ENCODE measurements around the gene SULF2.

Gene SULF2

GRCh38 chr20:47736570-47737152, 48.6 kb downstream of the SULF2 start:
- DNase-seq (ENCODE audit: low read depth in 1 of 2, low spot score in 1 of 2), result no peak
- Histone ChIP-seq H3K27ac (replicated peaks) (peak overlapping the region; percentile 57), H3K27me3 (ENCODE audit: insufficient read depth, poor library complexity, severe bottlenecking) (no peaks in the 10 kb centered on the region), H3K4me3 (replicated peaks; ENCODE audit: insufficient read depth, low read length) (no peak overlapping the region)
- TF ChIP-seq GABPA (IDR thresholded peaks at IDR 0.05; ENCODE audit: low read depth), result no peak

DNA sequence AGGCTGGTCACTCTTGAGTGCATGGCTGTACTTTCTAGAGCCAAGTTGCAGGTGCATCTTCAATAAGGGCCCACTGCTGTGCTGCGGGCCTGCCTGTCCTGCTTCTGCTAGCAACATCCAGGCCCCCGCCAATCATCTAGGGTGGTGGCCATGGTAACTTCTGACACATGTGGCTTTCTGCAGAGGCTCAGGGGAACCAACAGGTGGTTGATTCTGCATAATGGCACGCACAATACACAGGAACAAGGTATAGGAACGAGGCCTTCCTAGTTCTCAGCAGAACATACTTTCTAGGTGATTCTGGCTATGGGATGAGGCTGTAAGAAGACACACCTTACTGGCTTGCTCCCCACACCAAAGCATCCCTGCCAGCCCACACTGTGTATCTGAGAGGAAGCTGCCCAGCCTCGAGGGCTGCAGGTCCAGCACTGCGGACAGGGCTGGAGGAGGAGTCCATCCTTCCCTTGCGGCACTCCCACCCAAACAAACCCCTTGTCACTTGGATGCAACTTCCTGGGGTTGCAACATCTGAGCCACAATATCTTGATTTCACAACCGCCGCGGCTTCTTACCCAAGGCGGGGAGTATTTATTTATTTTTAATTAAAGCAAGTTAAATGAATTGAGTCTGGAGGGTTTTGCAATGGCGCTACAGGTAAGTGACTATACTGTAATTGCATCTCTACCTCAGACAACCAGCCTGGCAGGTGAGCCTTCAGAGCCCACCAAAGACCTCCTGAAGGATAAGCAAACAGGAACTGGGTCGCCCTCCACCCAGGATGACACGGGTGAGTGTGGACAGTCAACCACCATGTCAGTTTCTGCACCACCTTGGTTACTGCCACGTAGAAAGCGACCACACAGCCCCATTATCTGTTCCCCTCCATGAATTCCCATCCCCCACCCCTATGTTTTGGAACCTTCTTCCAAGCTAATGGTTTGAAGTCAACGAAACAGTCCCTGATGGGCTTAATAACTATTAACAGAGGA, 49.6 kb downstream of the SULF2 start:
- Histone ChIP-seq H3K27me3 (ENCODE audit: insufficient read depth, poor library complexity, severe bottlenecking) (no peaks in the 10 kb centered on the region), H3K4me3 (replicated peaks; ENCODE audit: insufficient read depth, low read length) (no peak overlapping the region), H3K27ac (replicated peaks) (peak overlapping the region; percentile 57)
- TF ChIP-seq REST (IDR thresholded peaks at IDR 0.05; ENCODE audit: insufficient replicate concordance, low read depth) (peak; percentile 90), CTCF (IDR thresholded peaks at IDR 0.05; ENCODE audit: insufficient read depth, low read length) (no peak), SPI1 (IDR thresholded peaks at IDR 0.05; ENCODE audit: borderline replicate concordance, low read depth) (0 out of 2 replicates have a peak, but pooled peaks have one; percentile 11), GABPA (IDR thresholded peaks at IDR 0.05; ENCODE audit: low read depth) (0 out of 2 replicates have a peak, but pooled peaks have one; percentile 21), POLR2AphosphoS5 (IDR thresholded peaks at IDR 0.05; ENCODE audit: low read depth) (peak; percentile 81)
- peak; percentile 89 to 97 for DNase-seq (ENCODE audit: low read depth in 1 of 2, low spot score in 1 of 2)

DNA sequence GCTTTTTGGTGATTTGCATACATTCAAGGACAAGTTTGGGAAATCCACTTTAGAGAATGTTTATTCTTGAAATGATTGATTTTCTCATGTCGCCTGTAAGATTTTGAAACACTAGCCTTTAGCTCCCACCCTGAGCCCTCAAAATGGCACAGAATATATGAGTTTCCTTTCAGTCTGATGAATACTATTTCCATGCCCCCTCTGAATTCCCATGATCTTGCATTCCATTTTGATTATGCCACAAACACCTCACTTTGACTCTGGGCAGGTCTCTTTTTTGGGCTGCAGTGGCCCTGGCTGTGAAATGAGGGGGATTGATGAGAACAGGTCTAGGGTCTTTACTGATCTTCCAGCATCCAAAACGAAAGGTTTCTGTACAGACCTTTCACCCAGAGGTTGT, 50.4 kb downstream of the SULF2 start:
- no peaks in the 10 kb centered on the region for H3K27me3 ChIP-seq (ENCODE audit: insufficient read depth, poor library complexity, severe bottlenecking)
- H3K4me3 ChIP-seq (replicated peaks; ENCODE audit: insufficient read depth, low read length), result no peak overlapping the region
- H3K27ac ChIP-seq (replicated peaks), result peak overlapping the region; percentile 57
- no peak for TF ChIP-seq REST (IDR thresholded peaks at IDR 0.05; ENCODE audit: insufficient replicate concordance, low read depth)
- TF ChIP-seq POLR2AphosphoS5 (IDR thresholded peaks at IDR 0.05; ENCODE audit: low read depth), result no peak
- no peak for DNase-seq (ENCODE audit: low read depth in 1 of 2, low spot score in 1 of 2)

DNA sequence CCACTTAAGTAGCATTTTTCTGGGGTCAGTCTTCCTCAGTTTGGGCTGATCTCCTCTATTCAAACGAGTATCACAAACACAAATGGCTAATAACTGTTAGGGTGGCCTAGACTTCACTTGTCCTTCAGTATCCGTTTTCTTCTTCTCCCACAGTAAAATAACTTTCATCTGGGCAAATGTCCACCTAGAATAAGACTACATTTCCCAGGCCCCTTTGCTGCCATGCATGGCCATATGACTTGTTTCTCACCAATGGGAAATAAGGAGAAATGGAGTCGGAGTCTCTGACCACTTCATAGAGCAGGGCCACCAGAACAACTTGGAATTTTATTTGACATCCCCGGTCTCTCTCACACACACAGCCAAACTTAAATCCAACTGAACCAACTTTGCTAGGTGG, 51.4 kb downstream of the SULF2 start:
- Histone ChIP-seq H3K4me3 (replicated peaks; ENCODE audit: insufficient read depth, low read length) (no peak overlapping the region), H3K27me3 (ENCODE audit: insufficient read depth, poor library complexity, severe bottlenecking) (no peaks in the 10 kb centered on the region), H3K27ac (replicated peaks) (no peak overlapping the region)
- TF ChIP-seq SPI1 (IDR thresholded peaks at IDR 0.05; ENCODE audit: borderline replicate concordance, low read depth) (no peak), REST (IDR thresholded peaks at IDR 0.05; ENCODE audit: insufficient replicate concordance, low read depth) (no peak), POLR2AphosphoS5 (IDR thresholded peaks at IDR 0.05; ENCODE audit: low read depth) (no peak), CTCF (IDR thresholded peaks at IDR 0.05; ENCODE audit: insufficient read depth, low read length) (no peak), GABPA (IDR thresholded peaks at IDR 0.05; ENCODE audit: low read depth) (no peak)
- no peak for DNase-seq (ENCODE audit: low read depth in 1 of 2, low spot score in 1 of 2)
